HT-29 (cell line): ENCODE data around the gene PET100. TPM values are rescaled to one million over a fixed set of nuclear protein-coding genes. Genes with fewer than 3 reads are reported as not detected.

Source experiments
- DNase-seq: peaks from one replicate; pipeline ENCODE4 v3.0.0-alpha.2; 2015; ENCODE audit warnings: low spot score
- small RNA-seq: library from RNA; depleted of rRNA; stranded (forward); fragments of <200 nt; gene quantifications from one replicate; pipeline ENCODE3, GENCODE V24; 2014
- total RNA-seq: library from RNA; depleted of rRNA; stranded (reverse); fragments of >200 nt; shearing (Covaris generic); gene quantifications from 2 replicates; pipeline ENCODE4 v1.2.3, GENCODE V29; 2014; rRNA removed

Gene PET100
- total RNA-seq, 1 experiment from 2014 or later: 27.7 TPM

GRCh38 chr19:7678971-7679751, 49.6 kb downstream of the PET100 start:
- peak; percentile 33 for DNase-seq

DNA sequence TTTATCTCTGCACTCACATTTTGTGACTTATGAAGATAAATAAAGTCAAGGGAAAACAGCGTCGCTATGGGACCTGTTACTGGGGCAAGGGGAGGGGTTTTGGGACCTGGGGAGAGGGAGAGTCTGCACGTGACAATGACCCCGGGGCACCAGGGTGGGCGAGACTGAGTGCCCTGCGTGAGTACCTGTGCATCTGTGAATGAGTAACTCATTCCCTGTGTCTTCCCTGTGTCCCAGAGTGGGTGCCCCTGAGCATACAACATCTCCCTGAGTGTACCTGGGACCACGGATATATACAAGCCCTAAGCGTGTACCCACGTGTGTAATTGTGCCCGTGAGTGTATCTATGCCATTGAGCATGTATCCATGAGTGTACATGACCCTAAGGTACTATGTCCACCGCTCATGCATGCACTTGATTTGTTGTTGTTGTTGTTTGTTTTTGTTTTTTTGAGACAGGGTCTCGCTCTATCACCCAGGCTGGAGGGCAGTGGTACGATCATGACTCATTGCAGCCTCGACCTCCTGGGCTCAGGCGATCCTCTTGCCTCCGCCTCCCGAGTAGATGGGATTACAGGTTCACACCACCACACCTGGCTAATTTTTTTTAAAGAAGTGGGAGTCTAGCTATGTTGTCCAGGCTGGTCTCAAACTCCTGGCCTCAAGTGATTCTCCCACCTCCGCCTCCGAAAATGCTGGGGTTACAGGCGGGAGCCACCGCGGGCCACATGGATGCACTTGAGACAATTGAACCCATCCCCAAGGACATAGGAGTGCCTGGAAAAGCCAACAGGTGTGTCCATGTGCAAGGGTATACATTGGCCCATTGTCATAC, 50.4 kb downstream of the PET100 start:
- DNase-seq: no peak

DNA sequence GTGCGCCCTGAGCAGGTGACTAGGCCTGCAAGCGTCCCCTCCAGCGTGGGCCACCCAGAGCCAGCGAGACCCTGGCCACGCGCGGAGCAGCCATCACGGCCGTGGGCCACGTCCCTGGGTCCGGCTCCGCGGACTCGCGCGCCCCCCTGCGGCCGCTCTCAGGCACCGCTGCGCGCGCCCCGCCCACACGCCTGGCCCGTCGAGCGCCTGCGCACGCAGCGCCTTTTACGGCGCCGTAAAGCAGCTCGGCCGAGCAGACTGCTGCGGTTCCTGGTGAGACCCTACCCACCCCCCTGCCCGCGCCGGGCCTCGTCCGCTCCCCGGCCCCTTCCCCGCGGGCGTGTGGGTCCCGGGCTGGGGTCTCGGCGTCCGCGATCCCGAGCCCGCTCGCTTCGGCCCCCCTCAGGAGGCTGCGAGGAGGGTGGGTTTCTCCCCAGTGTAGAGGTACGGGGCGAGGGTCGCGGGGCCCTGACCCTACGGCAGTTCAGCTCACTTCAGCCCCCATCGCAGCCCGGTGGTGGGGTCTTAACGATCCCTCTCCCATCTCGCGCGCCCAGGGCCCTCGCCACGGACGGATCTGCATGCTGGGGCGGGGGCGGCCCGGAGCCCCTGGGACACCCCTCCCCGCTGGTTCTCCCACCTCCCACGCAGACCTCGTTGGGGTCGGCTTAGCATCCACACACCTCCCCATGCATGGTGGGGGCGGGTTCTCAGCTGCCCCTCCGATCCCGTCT, 51.2 kb downstream of the PET100 start, which contains the start of gene TRAPPC5:
TRAPPC5 (plus strand) TSS at position 228 of the 734 bp plus-strand sequence. CDS start 1,421 bp downstream, outside the sequence.
- peak; percentile 66 for DNase-seq

Small RNAs within 50 kb of the gene (small RNA-seq; reads per million reads assigned to genes)
- not detected for gene MIR6792

Other genes starting within 250 kb of the PET100 start
- 4.0 and 6.4 TPM in 2 replicates for gene PEX11G, start 140.8 kb upstream of the PET100 start, total RNA-seq
- 4.2 and 5.6 TPM in 2 replicates for gene ZNF358, start 113.7 kb upstream of the PET100 start, total RNA-seq
- gene MCOLN1, start 107.2 kb upstream of the PET100 start, total RNA-seq: 7.1 and 7.5 TPM in 2 replicates
- gene PNPLA6, start 94.1 kb upstream of the PET100 start, total RNA-seq: 61.3 and 74.3 TPM in 2 replicates
- gene CAMSAP3, start 33.9 kb upstream of the PET100 start, total RNA-seq: 29.8 and 37.0 TPM in 2 replicates
- gene XAB2, start 248 bp upstream of the PET100 start, total RNA-seq: 48.4 and 51.9 TPM in 2 replicates
- not detected in 2 replicates for gene PCP2, start 3.9 kb downstream of the PET100 start, total RNA-seq
- gene STXBP2, start 7.3 kb downstream of the PET100 start, total RNA-seq: 66.4 and 73.3 TPM in 2 replicates
- gene RETN, start 39.3 kb downstream of the PET100 start, total RNA-seq: not detected in 2 replicates
- gene MCEMP1, start 47.3 kb downstream of the PET100 start, total RNA-seq: not detected in 2 replicates
- gene TRAPPC5, start 51.0 kb downstream of the PET100 start, total RNA-seq: 112 and 113 TPM in 2 replicates
- gene FCER2, start 72.3 kb downstream of the PET100 start, total RNA-seq: not detected in 2 replicates
- not detected in 2 replicates for gene CLEC4G, start 102.3 kb downstream of the PET100 start, total RNA-seq
- gene CD209, start 117.7 kb downstream of the PET100 start, total RNA-seq: not detected in 2 replicates
- gene CLEC4M, start 133.4 kb downstream of the PET100 start, total RNA-seq: not detected in 2 replicates
- 4.0 and 4.4 TPM in 2 replicates for gene EVI5L, start 200.4 kb downstream of the PET100 start, total RNA-seq
- gene PRR36, start 244.6 kb downstream of the PET100 start, total RNA-seq: 0.31 and 1.6 TPM in 2 replicates